Activated T-helper 1 cell treated with anti-CD3 and anti-CD28 coated beads, Interleukin-12 subunit alpha, Interleukin-12 subunit beta, Interleukin-2, Interleukin-4 antibody, amounts not matched to agents 30 ng/mL and 10 ng/mL and 1 ng/mL, durations not matched to agents 14 hours and 24 hours and 36 hours (primary cell): ENCODE data around the gene HK3. TPM values are rescaled to one million over a fixed set of nuclear protein-coding genes. Genes with fewer than 3 reads are reported as not detected.

ENCODE experiments used
- DNase-seq: peaks from one replicate; pipeline ENCODE4 v3.0.0; 2021; ENCODE audit warnings: low spot score
- H3K27ac Mint-ChIP-seq: one replicate; pipeline ENCODE4 v1.8.0; 2021; ENCODE audit warnings: mild to moderate bottlenecking, mixed read lengths
- H3K27me3 Mint-ChIP-seq: one replicate; pipeline ENCODE4 v1.8.0; 2022; ENCODE audit warnings: mild to moderate bottlenecking, moderate library complexity, mixed read lengths; ENCODE audit not compliant: insufficient read depth
- H3K36me3 Mint-ChIP-seq: one replicate; pipeline ENCODE4 v1.8.0; 2021; ENCODE audit warnings: low read depth, mixed read lengths
- H3K4me1 Mint-ChIP-seq: one replicate; pipeline ENCODE4 v1.8.0; 2021; ENCODE audit warnings: low read depth, mixed read lengths
- H3K4me3 Mint-ChIP-seq: one replicate; pipeline ENCODE4 v1.8.0; 2021; ENCODE audit warnings: mild to moderate bottlenecking, moderate library complexity, mixed read lengths
- H3K9me3 Mint-ChIP-seq: one replicate; pipeline ENCODE4 v1.8.0; 2021; ENCODE audit warnings: mixed read lengths
- intact Hi-C: fragments of 100-400 bp; cut with micrococcal nuclease; formaldehyde crosslinking; loops from one replicate; pipeline ENCODE4 v1.15.1; 2024
- total RNA-seq: library from RNA; stranded (reverse); gene quantifications from 2 replicates; pipeline ENCODE4 v1.2.3, GENCODE V29; 2022

Gene HK3
- total RNA-seq, 1 donor from 2014 or later = 0.44 TPM

DNA sequence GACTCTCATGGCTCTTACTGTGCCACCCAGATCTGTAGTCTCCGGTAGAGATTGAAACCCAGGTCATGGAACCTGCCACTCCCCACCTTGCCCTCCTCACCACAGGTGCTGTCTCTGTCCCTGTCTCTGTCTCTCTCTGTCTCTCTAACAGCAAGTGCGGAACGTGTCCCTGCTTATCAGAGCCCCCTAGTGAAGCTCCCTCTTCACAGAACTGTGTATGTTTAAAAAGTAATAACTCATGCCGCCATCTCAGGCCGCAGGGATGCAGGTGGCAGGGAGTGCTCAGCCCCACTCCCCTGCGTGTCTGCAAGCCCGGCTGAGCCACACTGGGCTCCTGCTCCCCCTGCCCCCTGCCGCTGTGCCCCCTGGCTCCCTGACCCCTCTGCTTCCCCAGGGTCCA, 45.0 kb downstream of the HK3 start:
- no peak for DNase-seq
- no peaks in the 10 kb centered on the region for H3K4me1 Mint-ChIP-seq
- intact Hi-C loops = no loop called here
- H3K9me3 Mint-ChIP-seq = no peaks in the 10 kb centered on the region
- peaks cover 2% of the 10 kb centered on the region for H3K27me3 Mint-ChIP-seq
- H3K4me3 Mint-ChIP-seq = no peak overlapping the region
- no peak overlapping the region for H3K27ac Mint-ChIP-seq
- H3K36me3 Mint-ChIP-seq = no peaks in the 10 kb centered on the region

DNA sequence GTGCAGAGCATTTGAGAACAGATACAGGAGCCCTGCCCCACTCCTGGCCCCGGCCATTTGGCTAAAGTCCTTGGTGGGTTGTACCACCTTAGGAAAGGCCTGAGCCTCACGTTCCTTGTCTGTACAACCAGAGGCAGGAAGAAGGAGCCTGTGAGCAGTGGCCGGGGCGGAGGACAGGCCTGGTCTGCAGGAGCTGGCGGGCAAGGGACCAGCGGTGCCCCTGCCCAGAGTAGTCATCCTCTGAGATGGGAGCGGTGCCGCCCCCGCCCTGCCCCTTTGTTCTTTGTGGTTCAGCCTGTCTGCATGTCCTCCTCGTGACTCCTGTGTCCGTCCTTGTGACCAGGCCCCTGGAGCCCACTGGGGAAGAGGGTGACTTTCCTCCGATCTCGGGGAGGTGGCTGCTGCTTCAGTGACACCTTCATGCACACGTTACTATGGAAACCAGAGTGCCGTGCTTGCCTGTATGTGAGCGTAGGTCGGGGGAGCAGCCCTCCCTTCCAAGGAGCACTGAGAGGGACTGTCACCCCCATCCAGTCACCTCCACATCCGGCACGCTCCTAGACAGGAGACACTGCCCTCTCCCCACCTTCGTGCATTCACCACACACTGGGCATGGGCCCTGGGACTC, 45.9 kb downstream of the HK3 start:
- H3K4me3 Mint-ChIP-seq = no peak overlapping the region
- H3K36me3 Mint-ChIP-seq = no peaks in the 10 kb centered on the region
- intact Hi-C loops = no loop called here
- H3K4me1 Mint-ChIP-seq = no peaks in the 10 kb centered on the region
- H3K27ac Mint-ChIP-seq = no peak overlapping the region
- H3K9me3 Mint-ChIP-seq = no peaks in the 10 kb centered on the region
- no peak for DNase-seq
- peaks cover 2% of the 10 kb centered on the region for H3K27me3 Mint-ChIP-seq

DNA sequence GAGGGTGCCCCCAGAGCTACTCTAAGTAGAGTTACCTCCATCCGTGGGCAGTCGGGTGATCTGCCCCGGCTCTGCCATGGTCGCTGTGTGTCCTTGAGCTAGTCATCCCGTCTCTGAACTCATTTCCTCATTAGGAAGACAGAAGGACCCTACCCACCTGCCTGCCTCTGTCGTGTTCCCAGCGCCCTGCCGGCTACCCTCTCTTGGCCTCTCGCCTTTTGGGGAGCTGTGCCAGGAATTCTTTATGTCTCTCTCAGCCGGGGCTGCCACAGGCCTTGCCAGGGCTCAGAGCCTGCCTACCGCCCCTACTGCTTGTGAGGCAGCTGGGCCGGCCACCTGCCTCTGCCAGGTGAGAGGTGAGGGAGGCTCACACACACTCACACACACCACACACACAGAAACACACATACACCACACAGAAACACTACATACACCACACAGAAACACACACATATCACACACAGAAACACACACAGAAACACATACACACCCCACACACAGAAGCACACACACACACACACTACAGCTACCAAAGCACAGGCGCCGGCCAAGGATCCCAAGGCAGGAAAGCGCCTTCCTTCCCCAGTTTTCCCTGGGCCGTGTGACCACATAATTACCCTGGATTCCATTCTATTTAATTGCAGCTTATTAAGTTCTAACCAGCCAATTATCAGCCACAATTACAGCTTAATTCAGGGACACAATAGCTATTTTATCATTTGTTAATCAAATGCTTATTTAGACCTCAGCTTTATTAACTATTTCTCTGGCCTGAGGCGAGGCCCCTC, 47.1 kb downstream of the HK3 start:
- DNase-seq = no peak
- H3K4me3 Mint-ChIP-seq = no peak overlapping the region
- H3K27me3 Mint-ChIP-seq = peaks cover 4% of the 10 kb centered on the region
- H3K9me3 Mint-ChIP-seq = no peaks in the 10 kb centered on the region
- no peaks in the 10 kb centered on the region for H3K36me3 Mint-ChIP-seq
- no peaks in the 10 kb centered on the region for H3K4me1 Mint-ChIP-seq
- intact Hi-C loops = no loop called here
- H3K27ac Mint-ChIP-seq = no peak overlapping the region

DNA sequence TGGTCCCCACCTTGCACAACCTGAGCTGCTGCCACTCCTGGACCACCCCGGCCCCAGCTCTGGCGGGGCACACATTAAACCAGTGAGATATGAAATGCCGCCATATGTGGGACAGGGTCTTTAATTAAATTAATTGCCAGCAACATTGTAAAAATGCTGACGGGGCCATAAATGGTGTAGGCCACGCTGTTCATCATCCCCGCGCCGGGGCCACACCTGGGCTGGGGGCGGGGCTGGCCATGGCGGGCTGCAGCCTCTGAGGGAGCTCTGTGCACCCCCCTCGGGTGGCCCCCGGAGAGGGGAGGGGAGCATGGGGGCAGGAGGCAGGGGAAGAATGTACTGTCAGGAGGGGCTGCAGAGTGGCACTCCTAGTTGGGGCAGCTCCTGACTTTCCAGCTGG, 47.8 kb downstream of the HK3 start:
- Mint-ChIP-seq H3K27me3 (peaks cover 4% of the 10 kb centered on the region), H3K27ac (no peak overlapping the region), H3K4me3 (no peak overlapping the region), H3K36me3 (no peaks in the 10 kb centered on the region), H3K4me1 (no peaks in the 10 kb centered on the region), H3K9me3 (no peaks in the 10 kb centered on the region)
- intact Hi-C loops = no loop called here
- DNase-seq = no peak

- intact Hi-C loops = no loop called here
- H3K4me3 Mint-ChIP-seq = no peak overlapping the region
- no peaks in the 10 kb centered on the region for H3K4me1 Mint-ChIP-seq
- H3K9me3 Mint-ChIP-seq = no peaks in the 10 kb centered on the region
- H3K27ac Mint-ChIP-seq = no peak overlapping the region
- DNase-seq = no peak
- H3K27me3 Mint-ChIP-seq = peaks cover 4% of the 10 kb centered on the region
- no peaks in the 10 kb centered on the region for H3K36me3 Mint-ChIP-seq
Measured at GRCh38 chr5:176850371-176851245, 48.5 kb downstream of the HK3 start.

GRCh38 chr5:176849611-176850227, 49.4 kb downstream of the HK3 start:
- H3K4me3 Mint-ChIP-seq = no peak overlapping the region
- DNase-seq = no peak
- H3K9me3 Mint-ChIP-seq = no peaks in the 10 kb centered on the region
- H3K4me1 Mint-ChIP-seq = no peaks in the 10 kb centered on the region
- intact Hi-C loops = no loop called here
- peaks cover 6% of the 10 kb centered on the region for H3K27me3 Mint-ChIP-seq
- no peaks in the 10 kb centered on the region for H3K36me3 Mint-ChIP-seq
- H3K27ac Mint-ChIP-seq = no peak overlapping the region

DNA sequence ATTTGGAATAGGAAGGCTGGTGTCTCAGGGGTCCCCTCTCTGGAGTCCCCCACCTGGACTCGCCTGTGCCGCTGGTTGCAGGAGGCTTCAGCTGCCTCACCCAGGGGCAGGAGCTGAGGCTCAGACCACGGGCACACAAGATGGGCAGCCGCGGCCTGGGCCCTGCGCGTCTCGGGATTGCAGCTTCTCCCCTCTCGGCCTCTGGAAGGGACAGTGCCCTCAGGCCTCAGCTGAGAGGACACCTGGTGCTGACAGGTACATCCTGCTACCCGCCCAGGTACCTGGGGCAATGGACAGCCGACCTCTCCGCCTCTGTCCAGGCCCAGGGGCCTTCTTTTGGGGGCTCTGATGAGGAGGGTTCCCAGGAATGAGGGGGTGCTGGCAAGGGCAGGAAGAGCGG, 50.5 kb downstream of the HK3 start:
- H3K4me1 Mint-ChIP-seq = no peaks in the 10 kb centered on the region
- H3K27me3 Mint-ChIP-seq = peaks cover 6% of the 10 kb centered on the region
- H3K27ac Mint-ChIP-seq = no peak overlapping the region
- H3K4me3 Mint-ChIP-seq = no peak overlapping the region
- H3K36me3 Mint-ChIP-seq = no peaks in the 10 kb centered on the region
- DNase-seq = no peak
- intact Hi-C loops = no loop called here
- no peaks in the 10 kb centered on the region for H3K9me3 Mint-ChIP-seq

- H3K27ac Mint-ChIP-seq = no peak overlapping the region
- intact Hi-C loops = no loop called here
- H3K4me3 Mint-ChIP-seq = no peak overlapping the region
- no peaks in the 10 kb centered on the region for H3K36me3 Mint-ChIP-seq
- peaks cover 7% of the 10 kb centered on the region for H3K27me3 Mint-ChIP-seq
- no peaks in the 10 kb centered on the region for H3K4me1 Mint-ChIP-seq
- H3K9me3 Mint-ChIP-seq = no peaks in the 10 kb centered on the region
- no peak for DNase-seq
Measured at GRCh38 chr5:176847726-176848290, 51.3 kb downstream of the HK3 start.

DNA sequence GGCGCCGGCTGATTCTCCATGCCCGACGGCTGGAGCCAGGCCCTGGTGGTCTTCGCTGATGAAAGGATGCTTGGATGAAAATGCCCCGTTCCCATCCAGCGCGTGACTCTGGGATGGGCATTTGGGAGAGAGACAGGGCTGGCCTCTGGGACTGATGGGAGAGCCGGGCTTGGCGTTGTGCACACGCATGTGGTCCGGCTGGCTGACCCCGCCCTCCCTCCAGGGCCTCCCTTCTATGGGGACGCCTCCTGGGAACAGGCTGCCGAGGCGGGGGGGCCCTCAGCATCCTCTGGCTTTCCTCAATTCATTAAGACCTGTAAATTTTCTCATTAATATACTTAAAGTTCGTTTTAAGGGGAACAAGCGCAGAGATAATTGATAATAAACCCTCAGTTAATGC, 52.0 kb downstream of the HK3 start:
- DNase-seq = no peak
- no peak overlapping the region for H3K4me3 Mint-ChIP-seq
- H3K27ac Mint-ChIP-seq = no peak overlapping the region
- no peaks in the 10 kb centered on the region for H3K9me3 Mint-ChIP-seq
- no peaks in the 10 kb centered on the region for H3K36me3 Mint-ChIP-seq
- intact Hi-C loops = no loop called here
- no peaks in the 10 kb centered on the region for H3K4me1 Mint-ChIP-seq
- peaks cover 6% of the 10 kb centered on the region for H3K27me3 Mint-ChIP-seq

- H3K27me3 Mint-ChIP-seq = peaks cover 6% of the 10 kb centered on the region
- H3K4me3 Mint-ChIP-seq = no peak overlapping the region
- H3K27ac Mint-ChIP-seq = no peak overlapping the region
- H3K4me1 Mint-ChIP-seq = no peaks in the 10 kb centered on the region
- no peaks in the 10 kb centered on the region for H3K36me3 Mint-ChIP-seq
- H3K9me3 Mint-ChIP-seq = no peaks in the 10 kb centered on the region
- intact Hi-C loops = no loop called here
- no peak for DNase-seq
Measured at GRCh38 chr5:176846335-176847140, 52.6 kb downstream of the HK3 start.

DNA sequence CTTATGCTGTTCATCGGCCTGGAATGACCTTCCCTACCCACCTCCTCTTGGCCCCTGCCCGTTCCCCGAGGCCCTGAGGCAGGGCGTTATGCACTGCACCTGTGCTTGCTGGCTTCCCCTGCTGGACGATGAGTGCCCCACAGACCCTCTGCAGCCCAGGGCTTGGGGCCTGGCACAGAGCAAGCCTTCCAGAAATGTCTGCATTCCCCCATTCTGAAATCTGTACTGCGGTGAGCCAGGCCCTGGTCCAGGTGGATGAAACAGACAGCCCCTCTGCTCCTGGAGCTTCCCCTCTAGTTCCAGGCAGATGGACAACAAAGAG, 53.8 kb downstream of the HK3 start:
- Mint-ChIP-seq H3K36me3 (no peaks in the 10 kb centered on the region), H3K27ac (no peak overlapping the region), H3K9me3 (no peaks in the 10 kb centered on the region), H3K27me3 (peaks cover 6% of the 10 kb centered on the region), H3K4me1 (no peaks in the 10 kb centered on the region), H3K4me3 (no peak overlapping the region)
- intact Hi-C loops = no loop called here
- no peak for DNase-seq

GRCh38 chr5:176844706-176845391, 54.3 kb downstream of the HK3 start:
- H3K27me3 Mint-ChIP-seq = peaks cover 6% of the 10 kb centered on the region
- no peak overlapping the region for H3K27ac Mint-ChIP-seq
- no peak overlapping the region for H3K4me3 Mint-ChIP-seq
- no peaks in the 10 kb centered on the region for H3K4me1 Mint-ChIP-seq
- H3K9me3 Mint-ChIP-seq = no peaks in the 10 kb centered on the region
- intact Hi-C loops = no loop called here
- no peaks in the 10 kb centered on the region for H3K36me3 Mint-ChIP-seq
- DNase-seq = no peak
